Measurements from ENCODE around the gene MEX3C.

DNA sequence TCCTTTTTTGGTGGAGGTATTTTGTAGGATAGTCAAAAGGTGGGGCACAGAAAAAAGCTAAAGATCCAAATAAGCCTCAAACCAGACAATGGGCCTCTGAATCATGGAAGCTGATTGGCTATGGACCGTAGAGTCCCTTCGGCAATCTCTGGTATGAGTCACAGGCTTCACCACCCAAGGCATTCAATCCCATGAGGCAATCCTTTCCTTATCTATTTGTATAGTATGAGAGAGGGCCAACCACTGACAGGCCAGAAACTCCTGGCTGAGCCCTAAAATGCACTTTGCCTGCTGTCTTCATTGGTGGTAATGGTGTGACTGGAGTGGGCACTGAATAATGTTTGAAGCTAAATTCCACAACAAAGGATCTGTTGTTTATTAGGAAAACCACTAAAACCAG lies 38.7 kb upstream of the MEX3C start:
- TF ChIP-seq, protein P1, sequence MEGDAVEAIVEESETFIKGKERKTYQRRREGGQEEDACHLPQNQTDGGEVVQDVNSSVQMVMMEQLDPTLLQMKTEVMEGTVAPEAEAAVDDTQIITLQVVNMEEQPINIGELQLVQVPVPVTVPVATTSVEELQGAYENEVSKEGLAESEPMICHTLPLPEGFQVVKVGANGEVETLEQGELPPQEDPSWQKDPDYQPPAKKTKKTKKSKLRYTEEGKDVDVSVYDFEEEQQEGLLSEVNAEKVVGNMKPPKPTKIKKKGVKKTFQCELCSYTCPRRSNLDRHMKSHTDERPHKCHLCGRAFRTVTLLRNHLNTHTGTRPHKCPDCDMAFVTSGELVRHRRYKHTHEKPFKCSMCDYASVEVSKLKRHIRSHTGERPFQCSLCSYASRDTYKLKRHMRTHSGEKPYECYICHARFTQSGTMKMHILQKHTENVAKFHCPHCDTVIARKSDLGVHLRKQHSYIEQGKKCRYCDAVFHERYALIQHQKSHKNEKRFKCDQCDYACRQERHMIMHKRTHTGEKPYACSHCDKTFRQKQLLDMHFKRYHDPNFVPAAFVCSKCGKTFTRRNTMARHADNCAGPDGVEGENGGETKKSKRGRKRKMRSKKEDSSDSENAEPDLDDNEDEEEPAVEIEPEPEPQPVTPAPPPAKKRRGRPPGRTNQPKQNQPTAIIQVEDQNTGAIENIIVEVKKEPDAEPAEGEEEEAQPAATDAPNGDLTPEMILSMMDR (IDR thresholded peaks at IDR 0.05), result no peak
- TF ChIP-seq EZH2 (IDR thresholded peaks at IDR 0.05) (no peak), EZH2phosphoT487 (IDR thresholded peaks at IDR 0.05) (no peak)
